ENCODE data around the gene PCED1A. TPM values are rescaled to one million over a fixed set of nuclear protein-coding genes. Genes with fewer than 3 reads are reported as not detected.

Gene PCED1A
- total RNA-seq, 4 donors from 2014 or later, result 2.6 to 9.3 (median 5.7) TPM

DNA sequence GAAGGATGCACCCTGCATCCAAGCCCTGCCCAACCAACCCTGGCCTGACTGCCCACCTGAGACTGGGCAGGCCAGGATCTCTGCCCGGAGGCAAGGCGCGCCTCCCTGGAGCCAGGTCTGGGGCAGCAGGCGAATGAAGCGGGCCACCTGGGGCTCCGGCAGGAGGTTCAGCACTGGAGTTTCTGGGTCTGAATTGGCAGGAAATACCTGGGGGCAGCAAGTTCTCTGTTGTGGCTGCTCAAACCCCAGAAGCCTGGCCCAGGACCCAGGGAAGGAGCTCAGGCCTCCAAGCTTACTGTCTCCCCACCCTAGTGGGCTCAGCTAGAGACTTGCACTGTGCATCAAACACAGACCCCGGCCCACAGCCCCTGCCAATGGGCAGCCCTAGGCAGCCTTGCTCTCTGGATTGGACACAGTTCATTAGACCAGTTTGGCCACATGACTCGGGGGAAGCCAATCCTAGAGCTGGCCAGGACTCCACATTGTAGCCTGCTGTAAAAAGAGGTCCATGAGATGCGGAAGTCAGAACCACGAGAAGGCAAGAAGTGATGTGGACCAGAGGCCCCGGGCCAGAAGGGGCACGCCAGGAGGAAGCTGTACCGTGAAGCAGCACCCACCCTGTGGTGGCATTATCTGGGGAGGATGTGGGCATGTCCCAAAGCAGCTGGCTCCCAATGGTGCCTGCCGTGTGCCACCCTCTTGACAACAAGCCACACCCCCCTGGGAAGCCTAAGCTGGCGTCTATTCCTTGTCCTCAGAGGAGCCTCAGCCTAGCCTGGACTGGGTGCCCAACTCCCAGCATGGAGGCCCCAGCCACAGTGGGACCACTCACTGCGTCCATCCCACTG lies 43.1 kb downstream of the PCED1A start:
- H3K27ac ChIP-seq, result no peak overlapping the region
- peaks cover 0 to 7% (median 0%) of the 10 kb centered on the region in 3 donors for H3K9me3 ChIP-seq
- peaks cover 40 to 56% (median 46%) of the 10 kb centered on the region in 3 donors for H3K27me3 ChIP-seq
- H3K4me1 ChIP-seq, result peaks cover 0 to 6% of the 10 kb centered on the region in 2 donors
- in situ Hi-C loops (cut with MboI; ENCODE audit: low sequenced_read_pairs in 4 of 4), result no loop called here
- H3K36me3 ChIP-seq, result no peaks in the 10 kb centered on the region
- DNase-seq, result no peak
- H3K4me3 ChIP-seq, result no peak overlapping the region
- no peak for ATAC-seq
- TF ChIP-seq, protein P1, sequence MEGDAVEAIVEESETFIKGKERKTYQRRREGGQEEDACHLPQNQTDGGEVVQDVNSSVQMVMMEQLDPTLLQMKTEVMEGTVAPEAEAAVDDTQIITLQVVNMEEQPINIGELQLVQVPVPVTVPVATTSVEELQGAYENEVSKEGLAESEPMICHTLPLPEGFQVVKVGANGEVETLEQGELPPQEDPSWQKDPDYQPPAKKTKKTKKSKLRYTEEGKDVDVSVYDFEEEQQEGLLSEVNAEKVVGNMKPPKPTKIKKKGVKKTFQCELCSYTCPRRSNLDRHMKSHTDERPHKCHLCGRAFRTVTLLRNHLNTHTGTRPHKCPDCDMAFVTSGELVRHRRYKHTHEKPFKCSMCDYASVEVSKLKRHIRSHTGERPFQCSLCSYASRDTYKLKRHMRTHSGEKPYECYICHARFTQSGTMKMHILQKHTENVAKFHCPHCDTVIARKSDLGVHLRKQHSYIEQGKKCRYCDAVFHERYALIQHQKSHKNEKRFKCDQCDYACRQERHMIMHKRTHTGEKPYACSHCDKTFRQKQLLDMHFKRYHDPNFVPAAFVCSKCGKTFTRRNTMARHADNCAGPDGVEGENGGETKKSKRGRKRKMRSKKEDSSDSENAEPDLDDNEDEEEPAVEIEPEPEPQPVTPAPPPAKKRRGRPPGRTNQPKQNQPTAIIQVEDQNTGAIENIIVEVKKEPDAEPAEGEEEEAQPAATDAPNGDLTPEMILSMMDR (IDR thresholded peaks at IDR 0.05 in 4 of 5, conservative IDR thresholded peaks at IDR 0.05 in 1 of 5), result no peak
- TF ChIP-seq POLR2A (IDR thresholded peaks at IDR 0.05), result no peak
- intact Hi-C loops (cut with DNase I; ENCODE audit: low total_unique reads), result no loop called here

DNA sequence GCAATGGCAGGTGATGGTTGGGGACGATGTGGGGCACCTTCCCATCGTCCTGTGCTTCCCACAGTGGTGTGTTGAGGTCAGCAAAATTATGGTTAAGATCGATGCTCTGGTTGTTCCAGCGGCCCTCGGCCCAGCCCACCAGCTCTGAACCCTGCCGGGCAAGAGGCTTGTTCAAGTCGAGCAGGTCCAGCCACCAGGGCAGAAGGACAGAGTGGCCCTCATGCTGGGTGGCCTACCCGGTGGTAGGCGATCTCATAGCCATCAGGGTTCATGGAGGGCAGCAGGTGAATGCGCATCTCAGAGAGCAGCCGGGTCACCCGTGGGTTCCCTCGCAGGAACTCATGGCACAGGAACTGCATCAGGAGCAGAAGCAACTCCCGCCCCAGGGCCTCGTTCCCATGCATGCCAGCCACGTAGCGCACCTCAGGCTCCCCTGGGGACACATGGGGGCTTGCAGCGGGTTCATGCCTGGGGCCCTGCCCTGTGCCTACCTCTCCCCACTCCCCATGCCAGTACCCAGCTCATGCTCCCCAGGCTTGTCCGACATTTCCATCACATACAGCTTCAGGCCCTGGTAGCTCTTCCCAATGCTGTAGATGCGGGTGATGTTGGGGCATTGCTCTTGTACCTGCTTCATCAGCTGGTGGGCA lies 44.3 kb downstream of the PCED1A start:
- in situ Hi-C loops (cut with MboI; ENCODE audit: low sequenced_read_pairs in 4 of 4) (no loop called here), intact Hi-C loops (cut with DNase I; ENCODE audit: low total_unique reads) (no loop called here)
- Histone ChIP-seq H3K9me3 (peaks cover 0 to 4% (median 0%) of the 10 kb centered on the region in 3 donors), H3K4me1 (peaks cover 0 to 6% of the 10 kb centered on the region in 2 donors), H3K27ac (no peak overlapping the region), H3K4me3 (no peak overlapping the region), H3K27me3 (peaks cover 34 to 43% (median 34%) of the 10 kb centered on the region in 3 donors), H3K36me3 (no peaks in the 10 kb centered on the region)
- ATAC-seq, result no peak
- TF ChIP-seq, protein P1 (IDR thresholded peaks at IDR 0.05 in 4 of 5, conservative IDR thresholded peaks at IDR 0.05 in 1 of 5), result no peak
- TF ChIP-seq POLR2A (IDR thresholded peaks at IDR 0.05), result no peak
- DNase-seq, result no peak

DNA sequence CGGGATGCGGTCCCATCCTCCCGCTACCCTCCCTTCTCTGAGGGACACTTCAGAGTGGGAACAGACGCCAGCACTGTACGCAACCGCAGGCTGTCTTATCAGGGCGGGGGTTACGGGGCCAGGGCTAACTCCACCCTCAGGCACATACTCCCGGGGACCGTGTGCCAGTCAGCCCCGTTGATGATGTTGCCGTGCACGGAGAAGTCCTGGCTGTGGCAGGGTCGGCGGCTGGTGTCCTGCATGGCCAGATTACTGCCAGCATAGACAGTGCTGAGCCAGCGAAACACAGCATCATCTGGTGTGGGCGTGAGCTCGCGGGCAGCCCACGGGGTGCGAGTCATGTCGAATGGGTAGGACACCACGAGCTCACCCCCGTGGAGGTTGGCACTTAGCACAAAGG lies 45.0 kb downstream of the PCED1A start:
- Histone ChIP-seq H3K27me3 (peaks cover 27 to 37% (median 28%) of the 10 kb centered on the region in 3 donors), H3K9me3 (no peaks in the 10 kb centered on the region), H3K4me1 (peaks cover 0 to 6% of the 10 kb centered on the region in 2 donors), H3K27ac (no peak overlapping the region), H3K4me3 (no peak overlapping the region), H3K36me3 (no peaks in the 10 kb centered on the region)
- in situ Hi-C loops (cut with MboI; ENCODE audit: low sequenced_read_pairs in 4 of 4), result no loop called here
- ATAC-seq (no peak), DNase-seq (no peak)
- intact Hi-C loops (cut with DNase I; ENCODE audit: low total_unique reads), result no loop called here
- TF ChIP-seq, protein P1 (IDR thresholded peaks at IDR 0.05 in 4 of 5, conservative IDR thresholded peaks at IDR 0.05 in 1 of 5), result no peak
- no peak for TF ChIP-seq POLR2A (IDR thresholded peaks at IDR 0.05)

DNA sequence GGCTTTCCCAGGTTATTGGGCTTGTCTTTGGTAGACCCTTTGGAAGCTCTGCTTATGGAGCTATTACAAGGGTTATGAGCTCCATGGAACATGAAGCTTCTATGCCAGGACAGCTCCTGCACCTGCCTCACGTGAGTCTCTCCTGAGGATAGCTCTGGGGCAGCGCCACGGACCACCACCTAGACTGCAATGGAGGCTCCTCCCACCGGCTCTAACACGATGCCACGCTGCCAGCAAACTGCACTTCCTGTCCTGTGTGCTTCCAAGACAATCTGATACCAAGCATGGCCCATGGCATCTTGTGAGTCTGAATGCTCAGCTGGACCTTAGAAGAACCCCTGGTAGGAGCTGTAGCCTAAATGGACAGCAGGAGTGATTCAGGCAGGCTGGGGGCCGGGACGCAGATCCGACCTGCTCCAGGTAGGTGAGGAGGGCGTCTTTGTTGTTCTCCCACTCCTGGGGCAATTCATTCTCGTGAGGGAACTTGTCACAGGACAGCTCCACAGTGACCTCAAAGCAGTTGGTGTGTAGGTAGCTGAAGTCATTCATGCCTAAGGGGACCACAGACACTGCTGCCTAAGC lies 45.5 kb downstream of the PCED1A start:
- Histone ChIP-seq H3K4me1 (peaks cover 0 to 5% of the 10 kb centered on the region in 2 donors), H3K27ac (no peak overlapping the region), H3K27me3 (peaks cover 22 to 33% (median 25%) of the 10 kb centered on the region in 3 donors), H3K36me3 (no peaks in the 10 kb centered on the region), H3K4me3 (no peak overlapping the region), H3K9me3 (no peaks in the 10 kb centered on the region)
- intact Hi-C loops (cut with DNase I; ENCODE audit: low total_unique reads) (no loop called here), in situ Hi-C loops (cut with MboI; ENCODE audit: low sequenced_read_pairs in 4 of 4) (no loop called here)
- ATAC-seq, result no peak
- TF ChIP-seq, protein P1 (IDR thresholded peaks at IDR 0.05 in 4 of 5, conservative IDR thresholded peaks at IDR 0.05 in 1 of 5), result no peak
- TF ChIP-seq POLR2A (IDR thresholded peaks at IDR 0.05), result no peak
- no peak for DNase-seq
